ENCODE measurements around the gene ASB4. TPM values are rescaled to one million over a fixed set of nuclear protein-coding genes. Genes with fewer than 3 reads are reported as not detected.

Gene ASB4
- total RNA-seq, 2 donors from 2014 or later: 0.15 to 0.32 TPM

DNA sequence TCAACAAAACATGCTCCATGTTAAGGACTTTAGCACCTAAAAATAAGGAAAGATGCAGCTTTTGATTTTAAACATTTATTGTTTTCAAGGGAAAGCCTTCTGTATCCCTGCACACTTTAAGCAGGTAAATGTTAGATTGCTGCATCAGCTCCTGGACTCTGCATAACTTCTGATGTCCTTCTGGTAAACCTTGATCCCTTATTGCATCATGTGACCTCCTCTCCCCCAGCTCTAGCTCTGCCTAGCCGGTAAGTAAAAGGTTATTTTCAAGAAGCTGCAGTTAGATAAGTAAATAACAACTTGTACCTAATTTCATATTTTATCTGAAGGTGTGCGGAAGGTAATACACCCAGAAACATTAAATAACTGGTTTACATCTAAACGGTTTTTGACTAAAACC is 73.1 kb downstream of the ASB4 start:
- H3K4me3 ChIP-seq: no peak overlapping the region
- H3K36me3 ChIP-seq: no peaks in the 10 kb centered on the region
- no peaks in the 10 kb centered on the region for H3K27me3 ChIP-seq
- TF ChIP-seq, protein P1, sequence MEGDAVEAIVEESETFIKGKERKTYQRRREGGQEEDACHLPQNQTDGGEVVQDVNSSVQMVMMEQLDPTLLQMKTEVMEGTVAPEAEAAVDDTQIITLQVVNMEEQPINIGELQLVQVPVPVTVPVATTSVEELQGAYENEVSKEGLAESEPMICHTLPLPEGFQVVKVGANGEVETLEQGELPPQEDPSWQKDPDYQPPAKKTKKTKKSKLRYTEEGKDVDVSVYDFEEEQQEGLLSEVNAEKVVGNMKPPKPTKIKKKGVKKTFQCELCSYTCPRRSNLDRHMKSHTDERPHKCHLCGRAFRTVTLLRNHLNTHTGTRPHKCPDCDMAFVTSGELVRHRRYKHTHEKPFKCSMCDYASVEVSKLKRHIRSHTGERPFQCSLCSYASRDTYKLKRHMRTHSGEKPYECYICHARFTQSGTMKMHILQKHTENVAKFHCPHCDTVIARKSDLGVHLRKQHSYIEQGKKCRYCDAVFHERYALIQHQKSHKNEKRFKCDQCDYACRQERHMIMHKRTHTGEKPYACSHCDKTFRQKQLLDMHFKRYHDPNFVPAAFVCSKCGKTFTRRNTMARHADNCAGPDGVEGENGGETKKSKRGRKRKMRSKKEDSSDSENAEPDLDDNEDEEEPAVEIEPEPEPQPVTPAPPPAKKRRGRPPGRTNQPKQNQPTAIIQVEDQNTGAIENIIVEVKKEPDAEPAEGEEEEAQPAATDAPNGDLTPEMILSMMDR (IDR thresholded peaks at IDR 0.05): no peak
- H3K9ac ChIP-seq (ENCODE audit: low read depth in 2 of 2, low read length in 2 of 2): no peak overlapping the region
- intact Hi-C loops (cut with DNase I): no loop called here
- no peak overlapping the region for H3K27ac ChIP-seq
- no peak for DNase-seq
- no peaks in the 10 kb centered on the region for H3K4me1 ChIP-seq
- no peaks in the 10 kb centered on the region for H3K9me3 ChIP-seq

DNA sequence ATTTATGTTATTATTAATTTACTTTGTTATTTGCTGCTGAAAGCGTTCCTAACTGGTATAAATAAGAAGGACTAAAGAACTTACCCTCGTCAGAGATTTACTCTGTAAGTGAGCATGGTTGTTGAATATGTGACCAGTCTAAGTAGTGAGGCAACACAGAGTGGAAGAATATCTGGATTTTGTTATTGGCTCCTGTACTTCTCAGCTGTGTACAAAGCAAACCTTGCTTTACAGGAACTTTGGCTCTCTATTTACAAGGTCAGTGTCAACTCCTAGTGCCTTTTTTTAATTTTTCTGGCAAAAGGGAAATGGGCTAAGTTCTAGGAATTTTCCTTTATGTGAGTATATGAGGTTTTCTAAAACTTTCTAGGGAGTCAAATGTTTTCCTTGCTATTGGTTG is 74.9 kb downstream of the ASB4 start:
- DNase-seq: no peak
- Histone ChIP-seq H3K27me3 (no peaks in the 10 kb centered on the region), H3K9ac (ENCODE audit: low read depth in 2 of 2, low read length in 2 of 2) (no peak overlapping the region), H3K27ac (no peak overlapping the region), H3K9me3 (no peaks in the 10 kb centered on the region), H3K4me3 (no peak overlapping the region), H3K36me3 (no peaks in the 10 kb centered on the region), H3K4me1 (no peaks in the 10 kb centered on the region)
- TF ChIP-seq, protein P1 (IDR thresholded peaks at IDR 0.05): no peak
- intact Hi-C loops (cut with DNase I): no loop called here

DNA sequence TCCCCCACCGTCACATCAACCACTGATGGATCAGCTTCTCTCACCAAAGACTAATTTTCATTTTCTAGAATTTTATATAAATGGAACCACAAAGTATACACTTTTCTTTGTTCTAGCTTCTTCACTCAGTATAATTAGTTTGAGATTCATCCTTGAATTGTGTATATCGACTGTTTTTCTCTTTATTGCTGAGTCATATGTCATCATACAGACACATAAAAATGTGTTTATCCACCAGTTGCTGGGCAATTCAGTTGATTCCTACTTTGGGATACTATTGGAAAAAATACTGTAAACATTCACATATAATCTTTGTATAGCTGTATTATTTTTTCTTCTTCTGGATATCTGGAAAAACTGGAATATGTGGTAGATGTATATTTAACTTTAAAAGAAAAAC is 84.0 kb downstream of the ASB4 start:
- DNase-seq: no peak
- Histone ChIP-seq H3K4me3 (no peak overlapping the region), H3K27me3 (no peaks in the 10 kb centered on the region), H3K9ac (ENCODE audit: low read depth in 2 of 2, low read length in 2 of 2) (no peak overlapping the region), H3K4me1 (no peaks in the 10 kb centered on the region), H3K9me3 (no peaks in the 10 kb centered on the region), H3K27ac (no peak overlapping the region), H3K36me3 (no peaks in the 10 kb centered on the region)
- intact Hi-C loops (cut with DNase I): no loop called here
- TF ChIP-seq, protein P1 (IDR thresholded peaks at IDR 0.05): no peak

DNA sequence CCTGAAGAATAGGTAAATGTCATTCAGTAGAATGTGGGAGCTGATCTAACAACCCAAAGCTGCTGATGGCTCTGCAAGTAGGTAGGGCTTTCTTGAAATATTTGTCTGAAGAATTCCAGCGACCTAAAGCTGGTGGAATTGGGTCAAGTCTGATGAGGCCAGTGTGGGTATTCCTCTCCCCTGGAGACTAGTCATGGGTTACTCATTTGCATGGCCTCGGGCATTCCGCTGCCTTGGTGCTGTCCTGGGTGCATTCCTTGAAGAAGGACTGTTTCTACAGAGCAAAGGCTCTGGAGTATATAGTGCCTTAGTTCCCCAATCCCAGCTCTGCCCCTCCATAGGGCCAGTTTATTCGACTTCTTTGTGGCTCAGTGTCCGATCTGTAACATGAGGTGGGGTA is 91.4 kb downstream of the ASB4 start:
- H3K9me3 ChIP-seq: no peaks in the 10 kb centered on the region
- H3K9ac ChIP-seq (ENCODE audit: low read depth in 2 of 2, low read length in 2 of 2): no peak overlapping the region
- H3K4me1 ChIP-seq: no peaks in the 10 kb centered on the region
- H3K36me3 ChIP-seq: no peaks in the 10 kb centered on the region
- no peak for DNase-seq
- no peak overlapping the region for H3K27ac ChIP-seq
- no peaks in the 10 kb centered on the region for H3K27me3 ChIP-seq
- H3K4me3 ChIP-seq: no peak overlapping the region
- intact Hi-C loops (cut with DNase I): no loop called here
- TF ChIP-seq, protein P1 (IDR thresholded peaks at IDR 0.05): no peak

DNA sequence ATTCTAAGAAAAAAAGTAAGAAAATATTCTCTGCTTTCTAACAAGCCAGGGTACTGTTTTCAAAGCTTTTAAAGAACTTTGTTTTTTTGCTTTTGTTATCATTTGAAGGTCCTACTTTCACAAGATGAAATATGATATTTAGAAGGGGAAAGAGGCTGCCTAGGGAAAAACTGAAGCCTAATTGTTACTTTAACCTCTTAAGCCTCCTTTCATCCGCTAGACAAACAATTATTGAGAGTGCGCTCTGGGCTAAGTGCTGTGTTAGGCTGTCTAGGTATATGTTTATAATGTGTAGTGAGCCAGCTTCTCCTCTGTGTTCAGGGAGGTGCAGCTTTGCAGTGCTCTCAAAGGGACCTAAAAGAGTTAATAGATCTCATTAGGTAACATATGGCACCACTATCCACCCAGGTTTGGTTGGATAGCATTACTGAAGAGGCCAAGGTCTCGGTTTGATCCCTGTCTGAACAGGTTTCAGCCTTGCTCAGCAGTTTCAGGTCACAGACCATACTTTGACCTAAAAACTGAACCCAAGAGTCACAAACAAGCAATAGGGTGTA is 92.6 kb downstream of the ASB4 start:
- no peaks in the 10 kb centered on the region for H3K27me3 ChIP-seq
- H3K4me3 ChIP-seq: no peak overlapping the region
- intact Hi-C loops (cut with DNase I): no loop called here
- H3K4me1 ChIP-seq: no peaks in the 10 kb centered on the region
- TF ChIP-seq, protein P1 (IDR thresholded peaks at IDR 0.05): no peak
- no peak overlapping the region for H3K27ac ChIP-seq
- H3K9ac ChIP-seq (ENCODE audit: low read depth in 2 of 2, low read length in 2 of 2): no peak overlapping the region
- no peak for DNase-seq
- H3K9me3 ChIP-seq: no peaks in the 10 kb centered on the region
- H3K36me3 ChIP-seq: no peaks in the 10 kb centered on the region

All from colonic mucosa (tissue), 4 donors.